ENCODE results near the gene FGF22. TPM values are rescaled to one million over a fixed set of nuclear protein-coding genes. Genes with fewer than 3 reads are reported as not detected.

The FGF22 gene
- total and polyA plus RNA-seq, 5 donors: 0.15 to 0.34 (median 0.20) TPM; not detected in 1

GRCh38 chr19:657611-658010, 17.9 kb downstream of the FGF22 start:
- no peak for ATAC-seq
- WGBS: 86% methylated on average over 19 of the region's 19 CpGs

GRCh38 chr19:658059-658839, 18.6 kb downstream of the FGF22 start:
- ATAC-seq: no peak
- H3K9me3 ChIP-seq (ENCODE audit: control insufficient read depth, low read length): no peaks in the 10 kb centered on the region
- H3K4me3 ChIP-seq (ENCODE audit: low read length): no peak overlapping the region
- H3K27me3 ChIP-seq (ENCODE audit: control insufficient read depth, insufficient read depth): no peaks in the 10 kb centered on the region
- H3K27ac ChIP-seq (ENCODE audit: low read length): no peak overlapping the region
- no peak for DNase-seq
- 81% methylated on average over 33 of the region's 33 CpGs for WGBS
- H3K4me1 ChIP-seq (ENCODE audit: control insufficient read depth, insufficient read depth, low read length): peaks cover 6% of the 10 kb centered on the region
- intact Hi-C loops (cut with DNase I): no loop called here

More at GRCh38 chr19:657611-658010, 17.9 kb downstream of the FGF22 start:
- Histone ChIP-seq H3K27ac (ENCODE audit: low read length) (no peak overlapping the region), H3K27me3 (ENCODE audit: control insufficient read depth, insufficient read depth) (no peaks in the 10 kb centered on the region), H3K9me3 (ENCODE audit: control insufficient read depth, low read length) (no peaks in the 10 kb centered on the region), H3K4me1 (ENCODE audit: control insufficient read depth, insufficient read depth, low read length) (peaks cover 6% of the 10 kb centered on the region), H3K4me3 (ENCODE audit: low read length) (no peak overlapping the region)
- intact Hi-C loops (cut with DNase I): no loop called here
- DNase-seq: no peak

- DNase-seq: peak; percentile 87 to 92 (median 91)
- H3K27ac ChIP-seq (ENCODE audit: low read length): peak overlapping the region; percentile 21
Observed at GRCh38 chr19:658916-659839, 19.5 kb downstream of the FGF22 start.

GRCh38 chr19:660793-661426, 21.2 kb downstream of the FGF22 start:
- H3K27ac ChIP-seq (ENCODE audit: low read length): peak overlapping the region; percentile 51
- DNase-seq (peak in 1 of 3 donors; percentile 56), ATAC-seq (no peak)
- H3K4me3 ChIP-seq (ENCODE audit: low read length): peak overlapping the region; percentile 94
- intact Hi-C loops (cut with DNase I): loop anchor here in 1 of 4 donors (5.0 kb wide), 1 partner anchor 129 kb away; the partner anchor contains the start of gene CDC34
- 43% methylated on average over 20 of the region's 20 CpGs for WGBS
- no peaks in the 10 kb centered on the region for H3K27me3 ChIP-seq (ENCODE audit: control insufficient read depth, insufficient read depth)
- peaks cover 9% of the 10 kb centered on the region for H3K4me1 ChIP-seq (ENCODE audit: control insufficient read depth, insufficient read depth, low read length)
- no peaks in the 10 kb centered on the region for H3K9me3 ChIP-seq (ENCODE audit: control insufficient read depth, low read length)

More at GRCh38 chr19:658916-659839, 19.5 kb downstream of the FGF22 start:
- H3K4me1 ChIP-seq (ENCODE audit: control insufficient read depth, insufficient read depth, low read length): peaks cover 9% of the 10 kb centered on the region
- H3K9me3 ChIP-seq (ENCODE audit: control insufficient read depth, low read length): no peaks in the 10 kb centered on the region
- WGBS: 56% methylated on average over 50 of the region's 50 CpGs
- intact Hi-C loops (cut with DNase I): no loop called here
- H3K4me3 ChIP-seq (ENCODE audit: low read length): no peak overlapping the region
- peak; percentile 47 to 59 for ATAC-seq
- no peaks in the 10 kb centered on the region for H3K27me3 ChIP-seq (ENCODE audit: control insufficient read depth, insufficient read depth)

- ATAC-seq (peak in 1 of 2 donors; percentile 50), DNase-seq (no peak)
- no peaks in the 10 kb centered on the region for H3K9me3 ChIP-seq (ENCODE audit: control insufficient read depth, low read length)
- peak overlapping the region; percentile 94 for H3K4me3 ChIP-seq (ENCODE audit: low read length)
- WGBS: 21% methylated on average over 31 of the region's 31 CpGs
- peaks cover 9% of the 10 kb centered on the region for H3K4me1 ChIP-seq (ENCODE audit: control insufficient read depth, insufficient read depth, low read length)
- intact Hi-C loops (cut with DNase I): loop anchor here in 1 of 4 donors (5.0 kb wide), 1 partner anchor 129 kb away; the partner anchor contains the start of gene CDC34
- no peaks in the 10 kb centered on the region for H3K27me3 ChIP-seq (ENCODE audit: control insufficient read depth, insufficient read depth)
- H3K27ac ChIP-seq (ENCODE audit: low read length): peak overlapping the region; percentile 79
Observed at GRCh38 chr19:661427-662196, 21.9 kb downstream of the FGF22 start.

GRCh38 chr19:662207-662961, 22.7 kb downstream of the FGF22 start:
- H3K9me3 ChIP-seq (ENCODE audit: control insufficient read depth, low read length): no peaks in the 10 kb centered on the region
- H3K4me3 ChIP-seq (ENCODE audit: low read length): peak overlapping the region; percentile 94
- under 1% methylated on average over 81 of the region's 81 CpGs for WGBS
- DNase-seq: peak in 1 of 3 donors; percentile 75
- no peaks in the 10 kb centered on the region for H3K27me3 ChIP-seq (ENCODE audit: control insufficient read depth, insufficient read depth)
- H3K27ac ChIP-seq (ENCODE audit: low read length): peak overlapping the region; percentile 79
- intact Hi-C loops (cut with DNase I): loop anchor here in 1 of 4 donors (5.0 kb wide), 1 partner anchor 130 kb away; the partner anchor contains the start of gene CDC34
- peak in 1 of 2 donors; percentile 2 for ATAC-seq
- peaks cover 9% of the 10 kb centered on the region for H3K4me1 ChIP-seq (ENCODE audit: control insufficient read depth, insufficient read depth, low read length)

GRCh38 chr19:662962-663681, 23.4 kb downstream of the FGF22 start, which contains the start of gene RNF126:
TSS of gene RNF126 (minus strand) at chr19:663214. CDS start at chr19:663121, 93 bp downstream.
- Histone ChIP-seq H3K27me3 (ENCODE audit: control insufficient read depth, insufficient read depth) (no peaks in the 10 kb centered on the region), H3K9me3 (ENCODE audit: control insufficient read depth, low read length) (no peaks in the 10 kb centered on the region), H3K4me3 (ENCODE audit: low read length) (peak within 1 kb of the TSS; percentile 94), H3K27ac (ENCODE audit: low read length) (peak within 1 kb of the TSS; percentile 96), H3K4me1 (ENCODE audit: control insufficient read depth, insufficient read depth, low read length) (peaks cover 9% of the 10 kb centered on the region)
- peak; percentile 77 to 85 for ATAC-seq
- intact Hi-C loops (cut with DNase I): loop anchor here in 1 of 4 donors (5.0 kb wide), 1 partner anchor 131 kb away; the partner anchor contains the start of gene CDC34
- DNase-seq: peak; percentile 92 to 98 (median 97)
- 1% methylated on average over 97 of the region's 97 CpGs for WGBS

GRCh38 chr19:663682-664117, 24.0 kb downstream of the FGF22 start:
- H3K27ac ChIP-seq (ENCODE audit: low read length): peak overlapping the region; percentile 96
- intact Hi-C loops (cut with DNase I): loop anchor here in 3 of 4 donors (2.0 to 5.0 kb wide), 2 partner anchors 71 to 131 kb away; partner anchors contain the start of gene CDC34 (in 1 of the 3)

More at GRCh38 chr19:663682-664117, 24.0 kb downstream of the FGF22 start:
- Histone ChIP-seq H3K9me3 (ENCODE audit: control insufficient read depth, low read length) (no peaks in the 10 kb centered on the region), H3K4me1 (ENCODE audit: control insufficient read depth, insufficient read depth, low read length) (peaks cover 9% of the 10 kb centered on the region), H3K27me3 (ENCODE audit: control insufficient read depth, insufficient read depth) (no peaks in the 10 kb centered on the region), H3K4me3 (ENCODE audit: low read length) (peak overlapping the region; percentile 45)
- DNase-seq: no peak
- ATAC-seq: peak; percentile 6 to 9
- 53% methylated on average over 18 of the region's 18 CpGs for WGBS
